GM19324 (cell line): ENCODE data around the gene PNRC1.
A peak's percentile ranks its signal among the peaks of the same experiment; 100 is the strongest.
"Not testable (repeated sequence)": the region's sequence is repeated elsewhere in the genome, so short reads cannot be mapped to it uniquely, and the experiment has no call there.

Source experiments
- ATAC-seq: cut with Tn5 transposase; IDR thresholded peaks from one replicate; pipeline ENCODE4 v1.9.1; 2021; ENCODE audit warnings: mild to moderate bottlenecking, moderate library complexity; ENCODE audit not compliant: unreplicated experiment, low FRiP score

The PNRC1 gene

GRCh38 chr6:89057759-89058158, 22.8 kb upstream of the PNRC1 start:
- no peak for ATAC-seq

- ATAC-seq = no peak
These were observed 21.9 kb upstream of the PNRC1 start for GRCh38 chr6:89058627-89059026.

- ATAC-seq = no peak
These were observed 21.3 kb upstream of the PNRC1 start for GRCh38 chr6:89059227-89059626.

GRCh38 chr6:89063881-89064280, 16.7 kb upstream of the PNRC1 start:
- ATAC-seq = no peak

- not testable (repeated sequence) for ATAC-seq
These were observed 15.6 kb upstream of the PNRC1 start for GRCh38 chr6:89064931-89065330.

GRCh38 chr6:89066121-89066520, 14.4 kb upstream of the PNRC1 start:
- not testable (repeated sequence) for ATAC-seq

GRCh38 chr6:89066940-89067646, 13.5 kb upstream of the PNRC1 start:
- no peak for ATAC-seq

- no peak for ATAC-seq
These were observed 12.8 kb upstream of the PNRC1 start for GRCh38 chr6:89067796-89068195.

- ATAC-seq = no peak
These were observed 11.9 kb upstream of the PNRC1 start for GRCh38 chr6:89068695-89069094.

- ATAC-seq = no peak
These were observed 10.9 kb upstream of the PNRC1 start for GRCh38 chr6:89069536-89070163.

GRCh38 chr6:89071036-89071435, 9.5 kb upstream of the PNRC1 start:
- no peak for ATAC-seq

GRCh38 chr6:89073014-89073620, 7.4 kb upstream of the PNRC1 start:
- no peak for ATAC-seq

- no peak for ATAC-seq
These were observed 6.7 kb upstream of the PNRC1 start for GRCh38 chr6:89073840-89074239.

- no peak for ATAC-seq
These were observed 878 bp upstream of the PNRC1 start for GRCh38 chr6:89079511-89080234.

GRCh38 chr6:89081129-89081422, 525 bp downstream of the PNRC1 start:
- no peak for ATAC-seq

GRCh38 chr6:89081423-89082322, 1.1 kb downstream of the PNRC1 start:
- peak; percentile 68 for ATAC-seq

GRCh38 chr6:89082486-89082891, 1.9 kb downstream of the PNRC1 start:
- no peak for ATAC-seq

- ATAC-seq = no peak
These were observed 4.0 kb downstream of the PNRC1 start for GRCh38 chr6:89084542-89084941.

- ATAC-seq = no peak
These were observed 4.4 kb downstream of the PNRC1 start for GRCh38 chr6:89084954-89085353.

- no peak for ATAC-seq
These were observed 5.1 kb downstream of the PNRC1 start for GRCh38 chr6:89085409-89086205.
